LHCN-M2 (cell line): ENCODE measurements around the gene KCNIP2. TPM values are rescaled to one million over a fixed set of nuclear protein-coding genes. Genes with fewer than 3 reads are reported as not detected.

Experiments
- DNase-seq: peaks from one replicate; pipeline ENCODE4 v3.0.0-alpha.2; 2012; ENCODE audit warnings: low read depth
- total RNA-seq: library from RNA; depleted of rRNA; stranded (reverse); fragments of >200 nt; gene quantifications from 2 replicates; pipeline ENCODE4 v1.2.3, GENCODE V29; 2014

The KCNIP2 gene
- total RNA-seq, 1 experiment from 2014 or later = 0.17 TPM

- DNase-seq = no peak
Measured at GRCh38 chr10:101851411-101852116, 8.0 kb upstream of the KCNIP2 start.

- DNase-seq = no peak
Measured at GRCh38 chr10:101850749-101851148, 7.1 kb upstream of the KCNIP2 start.

GRCh38 chr10:101848894-101849351 is 5.3 kb upstream of the KCNIP2 start:
- no peak for DNase-seq

GRCh38 chr10:101848408-101848807 is 4.8 kb upstream of the KCNIP2 start:
- no peak for DNase-seq

- DNase-seq = no peak
Measured at GRCh38 chr10:101845893-101846292, 2.3 kb upstream of the KCNIP2 start.

GRCh38 chr10:101841826-101842225 is 1.8 kb downstream of the KCNIP2 start:
- no peak for DNase-seq

- peak; percentile 70 for DNase-seq
Measured at GRCh38 chr10:101840741-101841453, 2.7 kb downstream of the KCNIP2 start.

GRCh38 chr10:101840102-101840684 is 3.4 kb downstream of the KCNIP2 start:
- no peak for DNase-seq

GRCh38 chr10:101839416-101840063 is 4.1 kb downstream of the KCNIP2 start:
- no peak for DNase-seq

- DNase-seq = no peak
Measured at GRCh38 chr10:101839002-101839401, 4.6 kb downstream of the KCNIP2 start.

- DNase-seq = no peak
Measured at GRCh38 chr10:101838416-101838970, 5.1 kb downstream of the KCNIP2 start.

- no peak for DNase-seq
Measured at GRCh38 chr10:101837748-101838147, 5.9 kb downstream of the KCNIP2 start.

GRCh38 chr10:101835362-101835761 is 8.2 kb downstream of the KCNIP2 start:
- DNase-seq = no peak

GRCh38 chr10:101834341-101834740 is 9.3 kb downstream of the KCNIP2 start:
- DNase-seq = no peak

GRCh38 chr10:101833466-101833865 is 10.1 kb downstream of the KCNIP2 start:
- DNase-seq = no peak

GRCh38 chr10:101832325-101832771 is 11.3 kb downstream of the KCNIP2 start:
- DNase-seq = no peak

- DNase-seq = no peak
Measured at GRCh38 chr10:101831169-101831811, 12.3 kb downstream of the KCNIP2 start.

GRCh38 chr10:101830322-101831168 is 13.1 kb downstream of the KCNIP2 start:
- DNase-seq = peak; percentile 83

GRCh38 chr10:101829561-101830315 is 13.9 kb downstream of the KCNIP2 start:
- no peak for DNase-seq
